ENCODE results near the gene PLN. TPM values are rescaled to one million over a fixed set of nuclear protein-coding genes. Genes with fewer than 3 reads are reported as not detected.

The PLN gene
- total and polyA plus RNA-seq, 7 donors: 2.3 to 454 (median 294) TPM

GRCh38 chr6:118586746-118587485 is 38.8 kb downstream of the PLN start:
- TF ChIP-seq, protein P1, sequence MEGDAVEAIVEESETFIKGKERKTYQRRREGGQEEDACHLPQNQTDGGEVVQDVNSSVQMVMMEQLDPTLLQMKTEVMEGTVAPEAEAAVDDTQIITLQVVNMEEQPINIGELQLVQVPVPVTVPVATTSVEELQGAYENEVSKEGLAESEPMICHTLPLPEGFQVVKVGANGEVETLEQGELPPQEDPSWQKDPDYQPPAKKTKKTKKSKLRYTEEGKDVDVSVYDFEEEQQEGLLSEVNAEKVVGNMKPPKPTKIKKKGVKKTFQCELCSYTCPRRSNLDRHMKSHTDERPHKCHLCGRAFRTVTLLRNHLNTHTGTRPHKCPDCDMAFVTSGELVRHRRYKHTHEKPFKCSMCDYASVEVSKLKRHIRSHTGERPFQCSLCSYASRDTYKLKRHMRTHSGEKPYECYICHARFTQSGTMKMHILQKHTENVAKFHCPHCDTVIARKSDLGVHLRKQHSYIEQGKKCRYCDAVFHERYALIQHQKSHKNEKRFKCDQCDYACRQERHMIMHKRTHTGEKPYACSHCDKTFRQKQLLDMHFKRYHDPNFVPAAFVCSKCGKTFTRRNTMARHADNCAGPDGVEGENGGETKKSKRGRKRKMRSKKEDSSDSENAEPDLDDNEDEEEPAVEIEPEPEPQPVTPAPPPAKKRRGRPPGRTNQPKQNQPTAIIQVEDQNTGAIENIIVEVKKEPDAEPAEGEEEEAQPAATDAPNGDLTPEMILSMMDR (IDR thresholded peaks at IDR 0.05): no peak
- TF ChIP-seq EP300 (IDR thresholded peaks at IDR 0.05): no peak
- no peak for TF ChIP-seq POLR2A (IDR thresholded peaks at IDR 0.05)
- H3K9me3 ChIP-seq: no peaks in the 10 kb centered on the region
- no peak for DNase-seq
- H3K27ac ChIP-seq: no peak overlapping the region
- intact Hi-C loops (cut with DNase I): no loop called here
- no peaks in the 10 kb centered on the region for H3K27me3 ChIP-seq
- no peak overlapping the region for H3K4me3 ChIP-seq
- peaks cover 0 to 1% (median 0%) of the 10 kb centered on the region in 4 donors for H3K4me1 ChIP-seq
- WGBS, 2 donors: 22 to 70% methylated on average over 5 of the region's 5 CpGs
- no peaks in the 10 kb centered on the region for H3K36me3 ChIP-seq

DNA sequence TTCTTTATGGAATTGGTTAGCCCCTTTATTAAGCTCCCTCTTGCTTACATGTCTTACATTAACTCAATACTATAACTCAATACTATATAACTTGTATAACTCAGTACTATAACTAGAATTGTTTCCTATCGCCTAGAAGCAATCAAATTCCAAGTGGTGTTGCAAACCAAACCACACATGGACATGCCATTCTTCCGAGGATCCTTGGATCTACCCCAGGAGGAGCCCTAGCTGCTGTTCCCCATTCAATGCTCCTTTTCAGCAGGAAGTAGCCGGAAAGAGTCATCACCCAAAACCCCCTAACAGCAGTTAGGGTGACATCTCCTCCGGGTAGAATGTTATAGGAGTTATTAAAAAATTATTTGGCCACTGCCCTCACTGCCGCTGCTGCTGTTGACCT is 40.5 kb downstream of the PLN start:
- no peak overlapping the region for H3K4me3 ChIP-seq
- intact Hi-C loops (cut with DNase I): no loop called here
- no peak overlapping the region for H3K27ac ChIP-seq
- no peaks in the 10 kb centered on the region for H3K4me1 ChIP-seq
- H3K36me3 ChIP-seq: no peaks in the 10 kb centered on the region
- no peaks in the 10 kb centered on the region for H3K9me3 ChIP-seq
- no peaks in the 10 kb centered on the region for H3K27me3 ChIP-seq
- DNase-seq: no peak
- WGBS, 2 donors: 94 to 97% methylated on average over 5 of the region's 5 CpGs
- TF ChIP-seq EP300 (IDR thresholded peaks at IDR 0.05) (no peak), POLR2AphosphoS5 (IDR thresholded peaks at IDR 0.05) (no peak), POLR2A (IDR thresholded peaks at IDR 0.05) (no peak)
- TF ChIP-seq, protein P1 (IDR thresholded peaks at IDR 0.05): no peak

DNA sequence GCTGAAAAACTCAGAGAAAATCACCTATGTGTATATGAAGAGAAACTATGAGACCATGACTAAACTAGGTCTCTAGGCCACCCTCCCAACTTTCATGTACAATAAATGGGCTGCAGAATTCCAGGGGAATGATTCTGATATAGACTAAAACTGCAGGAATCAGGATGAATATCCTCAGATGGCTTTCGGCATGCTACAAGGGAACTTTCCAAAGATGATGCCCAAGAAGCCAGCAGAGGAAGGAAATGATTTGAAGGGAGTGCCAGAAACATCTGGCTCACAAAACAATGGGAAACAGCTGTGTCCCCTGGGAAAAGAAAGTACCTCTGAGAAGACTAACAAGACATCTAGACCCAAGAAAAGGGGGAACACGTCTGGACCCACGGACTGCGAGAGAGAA is 41.1 kb downstream of the PLN start:
- intact Hi-C loops (cut with DNase I): no loop called here
- no peak for DNase-seq
- Histone ChIP-seq H3K36me3 (no peaks in the 10 kb centered on the region), H3K4me1 (no peaks in the 10 kb centered on the region), H3K27ac (no peak overlapping the region), H3K27me3 (no peaks in the 10 kb centered on the region), H3K9me3 (no peaks in the 10 kb centered on the region), H3K4me3 (no peak overlapping the region)
- TF ChIP-seq POLR2A (IDR thresholded peaks at IDR 0.05) (no peak), EP300 (IDR thresholded peaks at IDR 0.05) (no peak), POLR2AphosphoS5 (IDR thresholded peaks at IDR 0.05) (no peak)
- TF ChIP-seq, protein P1 (IDR thresholded peaks at IDR 0.05): no peak
- WGBS, 2 donors: 77 to 85% methylated on average over 4 of the region's 4 CpGs

- no peaks in the 10 kb centered on the region for H3K9me3 ChIP-seq
- H3K4me1 ChIP-seq: no peaks in the 10 kb centered on the region
- no peak overlapping the region for H3K4me3 ChIP-seq
- H3K27me3 ChIP-seq: no peaks in the 10 kb centered on the region
- no peaks in the 10 kb centered on the region for H3K36me3 ChIP-seq
- TF ChIP-seq POLR2A (IDR thresholded peaks at IDR 0.05) (no peak), POLR2AphosphoS5 (IDR thresholded peaks at IDR 0.05) (no peak), EP300 (IDR thresholded peaks at IDR 0.05) (no peak)
- TF ChIP-seq, protein P1 (IDR thresholded peaks at IDR 0.05): no peak
- intact Hi-C loops (cut with DNase I): no loop called here
- 66 to 76% methylated on average over 6 of the region's 6 CpGs for WGBS, 2 donors
- no peak overlapping the region for H3K27ac ChIP-seq
- no peak for DNase-seq
Measured at GRCh38 chr6:118589649-118590365, 41.7 kb downstream of the PLN start.

Data from sigmoid colon (tissue), 7 donors.